IMR-90 (cell line): ENCODE results near the gene ECI2.

Experiments
- CEBPB ChIP-seq: IDR thresholded peaks from 2 replicates; pipeline ENCODE4 v1.6.1; 2012; ENCODE audit warnings: low read depth, low read length, improper control_type of control experiment
- CTCF ChIP-seq: conservative IDR thresholded peaks from 2 replicates; pipeline ENCODE4 v1.5.1; 2012; ENCODE audit warnings: mild to moderate bottlenecking, low read depth, low read length, improper control_type of control experiment
- ELK1 ChIP-seq: fragments of 150-350 bp; IDR thresholded peaks from 2 replicates; pipeline ENCODE4 v1.6.1; 2016; ENCODE audit warnings: low read depth, mild to moderate bottlenecking, low read length, moderate library complexity, borderline replicate concordance
- MXI1 ChIP-seq: IDR thresholded peaks from 2 replicates; pipeline ENCODE4 v1.6.1; 2012; ENCODE audit warnings: low read depth, mild to moderate bottlenecking, low read length, moderate library complexity, borderline replicate concordance
- NFE2L2 ChIP-seq: fragments of 150-350 bp; IDR thresholded peaks from 2 replicates; pipeline ENCODE4 v1.6.1; 2016; ENCODE audit warnings: low read depth, mild to moderate bottlenecking, low read length
- POLR2A ChIP-seq: IDR thresholded peaks from 2 replicates; pipeline ENCODE4 v1.6.1; 2012; ENCODE audit warnings: mild to moderate bottlenecking, low read depth, low read length
- RAD21 ChIP-seq: IDR thresholded peaks from 2 replicates; pipeline ENCODE4 v1.6.1; 2012; ENCODE audit warnings: low read length, improper control_type of control experiment
- RCOR1 ChIP-seq: IDR thresholded peaks from 2 replicates; pipeline ENCODE4 v1.6.1; 2012; ENCODE audit warnings: mild to moderate bottlenecking, low read length, improper control_type of control experiment; ENCODE audit not compliant: insufficient replicate concordance
- SMC3 ChIP-seq: fragments of 150-350 bp; IDR thresholded peaks from 2 replicates; pipeline ENCODE4 v1.6.1; 2016; ENCODE audit warnings: low read depth, mild to moderate bottlenecking, antibody characterized with exemption, low read length, moderate library complexity

- TF ChIP-seq ELK1 (no peak), RAD21 (no peak), NFE2L2 (no peak), CTCF (no peak), POLR2A (no peak), CEBPB (no peak), RCOR1 (no peak), SMC3 (no peak), MXI1 (peak; percentile 56; the same call in 1 of the 2 replicates)
These were observed 434 bp upstream of the ECI2 start for GRCh38 chr6:4135665-4136353.
